NCI-H1930 (cell line): ENCODE results near the gene BEND5.
A peak's percentile ranks its signal among the peaks of the same experiment; 100 is the strongest.

Experiments used
- DNase-seq, 2 experiments: peaks; one replicate each; lab custom pipeline; 2025; lab: John Stamatoyannopoulos, UW

BEND5 gene

GRCh38 chr1:48765335-48765734, 11.4 kb downstream of the BEND5 start:
- DNase-seq: no peak

GRCh38 chr1:48761986-48762385, 14.7 kb downstream of the BEND5 start:
- DNase-seq: no peak

DNA sequence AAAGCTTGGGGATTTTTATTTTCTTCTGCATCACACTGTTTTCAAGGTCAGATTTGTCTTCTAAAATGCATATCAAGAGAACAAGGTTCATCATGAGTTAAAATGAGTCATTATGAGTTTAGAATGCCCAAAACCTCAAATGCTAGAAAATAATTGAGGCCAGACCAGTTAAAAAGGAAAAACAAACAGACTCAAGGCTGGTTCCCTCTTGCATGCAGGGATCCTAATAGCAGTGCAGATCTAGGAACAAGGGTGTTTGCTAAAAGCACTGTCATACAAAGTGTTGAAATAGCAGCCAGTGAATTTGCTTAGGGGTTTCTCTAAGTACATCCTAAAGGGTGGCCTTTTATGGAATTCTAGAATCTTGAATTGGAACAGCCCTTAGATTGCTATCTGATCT, 15.3 kb downstream of the BEND5 start:
- DNase-seq: no peak

DNA sequence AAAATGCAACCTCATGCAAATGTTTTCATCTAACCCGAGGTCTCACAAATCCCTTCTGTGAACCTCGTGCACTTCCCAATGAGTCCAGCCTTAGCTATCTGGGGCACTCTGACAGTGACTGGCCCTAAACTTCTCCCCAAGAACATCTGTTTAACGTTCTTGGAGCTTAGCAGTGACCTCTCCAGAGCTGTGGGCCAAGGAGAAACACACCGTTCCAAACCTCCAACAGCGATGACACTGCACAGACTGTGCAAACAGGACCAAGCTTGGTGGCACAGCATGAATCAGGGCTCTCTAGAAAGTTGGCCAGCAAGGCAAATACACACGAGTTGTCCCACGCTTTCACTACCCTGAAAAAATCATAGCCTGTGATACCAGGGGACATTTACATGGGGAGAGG, 15.8 kb downstream of the BEND5 start:
- DNase-seq: no peak

- no peak for DNase-seq
Measured at GRCh38 chr1:48758976-48759375, 17.7 kb downstream of the BEND5 start.

GRCh38 chr1:48757363-48757762, 19.3 kb downstream of the BEND5 start:
- no peak for DNase-seq

DNA sequence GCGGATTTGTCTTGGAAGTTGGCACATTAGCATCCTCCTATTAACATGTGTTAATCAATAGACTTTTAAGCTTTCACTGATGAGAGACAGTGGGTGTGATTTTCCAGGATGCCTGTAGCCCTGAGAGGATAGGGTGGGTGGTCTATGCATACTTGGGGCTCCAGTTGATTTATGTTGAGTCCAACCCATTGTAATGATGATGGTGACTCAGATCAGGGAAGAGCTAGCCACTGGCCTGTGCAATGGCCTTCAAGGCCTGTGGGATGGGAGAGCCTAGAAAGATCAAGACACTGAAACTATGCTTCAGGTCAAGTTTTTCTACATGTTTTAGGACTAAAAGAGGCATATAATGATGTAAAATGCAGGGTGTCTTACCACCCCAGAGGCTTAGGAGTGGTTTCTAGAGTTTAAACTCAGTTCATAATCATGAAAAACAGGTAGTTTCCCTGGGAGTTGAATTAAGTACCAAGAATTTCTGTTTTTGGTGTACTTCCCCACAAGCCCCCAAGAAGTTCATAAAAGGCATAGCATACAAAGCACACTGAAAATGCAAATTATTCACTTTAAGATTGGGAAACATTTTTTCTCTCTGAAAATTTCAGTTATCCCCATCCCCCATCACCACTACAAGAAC, 19.9 kb downstream of the BEND5 start:
- DNase-seq: no peak

DNA sequence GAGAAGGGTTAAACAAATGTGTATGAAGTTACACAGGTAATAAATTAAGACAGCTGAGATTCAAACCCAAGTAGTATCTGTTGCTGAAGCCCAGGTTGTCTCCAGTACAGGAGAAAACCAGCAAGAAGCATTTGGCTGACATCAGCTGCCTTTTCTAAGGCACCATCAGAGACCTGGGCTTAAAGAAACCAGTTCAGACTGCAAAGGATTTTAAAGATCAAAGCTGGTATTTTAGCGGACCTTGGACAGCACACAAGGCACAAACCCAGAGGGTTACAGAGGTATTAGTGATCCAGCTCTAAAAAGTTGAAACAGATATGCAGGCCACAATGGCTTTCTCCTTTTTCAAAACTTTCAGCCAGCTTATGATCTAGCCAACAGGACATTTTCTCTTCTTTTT, 23.4 kb downstream of the BEND5 start:
- DNase-seq: no peak

DNA sequence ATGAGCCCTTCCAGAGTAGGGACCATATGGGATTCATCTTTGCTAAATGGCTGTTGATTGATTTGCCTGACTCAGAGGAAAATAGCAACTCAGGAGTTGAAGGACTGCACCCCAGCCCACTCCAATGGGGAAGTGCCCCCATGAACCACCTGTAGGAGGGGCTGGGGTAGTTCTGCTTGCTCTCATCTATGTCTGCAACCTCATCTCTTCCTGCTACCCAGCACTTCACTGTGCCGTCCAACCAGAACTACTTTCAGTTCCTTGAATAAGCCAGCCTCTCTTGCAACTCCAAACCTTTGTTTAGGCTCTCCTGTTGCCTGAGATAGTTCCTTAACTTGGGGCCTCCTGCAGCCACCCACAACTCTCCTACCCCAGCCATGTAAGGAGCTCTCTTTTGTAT, 26.6 kb downstream of the BEND5 start:
- no peak for DNase-seq

GRCh38 chr1:48749068-48749467, 27.6 kb downstream of the BEND5 start:
- no peak for DNase-seq

DNA sequence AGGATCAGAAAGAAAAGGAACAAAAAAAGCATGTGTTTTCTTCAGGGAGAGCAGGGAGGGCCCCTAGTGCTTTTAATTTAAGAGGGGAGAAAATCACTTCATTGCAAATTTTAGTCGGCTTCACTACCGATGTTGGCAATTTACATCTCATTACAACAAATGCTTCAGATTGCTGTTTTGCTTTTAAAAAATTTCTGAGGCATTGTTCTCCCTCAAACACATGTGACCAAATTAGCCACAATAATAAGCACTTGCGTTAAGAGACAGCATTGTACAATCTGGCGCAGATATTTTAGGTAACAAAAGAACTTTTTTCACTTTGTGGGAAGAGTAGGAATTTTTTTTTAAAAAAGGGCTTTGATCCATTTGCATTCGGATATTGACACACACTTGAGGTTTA, 29.8 kb downstream of the BEND5 start:
- no peak for DNase-seq

DNA sequence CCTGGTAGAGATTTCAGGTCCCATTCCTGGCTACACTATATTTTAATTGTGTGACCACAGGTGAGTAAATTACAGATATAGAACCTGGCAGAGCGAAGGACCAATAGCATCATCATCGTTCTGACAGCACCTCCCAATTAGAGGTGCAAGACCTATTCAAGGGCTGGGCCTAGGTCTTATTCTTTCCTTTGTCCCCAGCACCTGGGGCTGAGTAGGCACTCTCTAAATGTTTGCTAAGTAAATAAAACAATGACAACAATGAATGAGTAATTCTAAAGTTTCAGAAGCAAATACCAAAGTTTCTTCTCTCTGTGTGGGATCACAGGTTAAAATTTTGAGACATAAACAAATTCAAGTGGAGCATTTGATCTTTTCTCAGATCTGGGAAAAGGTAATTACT, 32.7 kb downstream of the BEND5 start:
- no peak for DNase-seq

DNA sequence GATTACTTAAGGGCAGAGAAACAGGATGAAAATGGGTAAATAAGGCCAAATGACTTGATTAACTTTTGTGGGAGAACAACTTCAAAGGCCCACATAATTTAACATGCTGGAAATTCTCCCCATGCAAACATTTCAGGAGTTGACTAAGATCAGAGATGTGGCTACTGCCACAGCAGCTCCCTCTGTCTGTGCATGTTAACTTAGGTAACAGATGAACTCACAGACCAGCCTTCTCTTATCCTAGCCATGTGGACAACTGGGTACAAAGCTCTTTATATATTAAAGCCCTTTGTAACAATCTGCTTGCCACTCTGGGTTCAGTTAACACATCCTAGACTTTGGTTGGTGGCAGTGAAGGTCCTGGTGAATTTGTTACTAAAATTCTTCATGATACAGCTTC, 33.2 kb downstream of the BEND5 start:
- DNase-seq: no peak

DNA sequence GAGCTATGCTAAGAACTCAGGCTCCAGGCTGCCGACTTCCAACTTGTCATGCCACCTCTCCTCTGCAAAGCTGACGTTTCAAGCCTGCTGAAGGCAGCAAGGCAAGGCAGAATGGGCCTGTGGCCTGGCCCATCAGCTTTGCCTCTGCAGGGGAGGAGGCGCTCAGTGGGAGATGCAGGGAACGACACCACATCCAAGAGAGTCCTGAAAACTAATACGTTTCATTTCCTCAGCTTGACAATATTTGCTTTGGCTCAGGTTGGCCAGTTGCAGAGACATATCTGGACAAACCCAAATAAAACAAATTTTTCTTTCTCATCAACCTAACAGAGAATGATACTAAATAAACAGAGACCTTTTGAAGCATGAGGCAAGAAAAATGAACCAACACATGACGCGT, 35.3 kb downstream of the BEND5 start:
- no peak for DNase-seq

DNA sequence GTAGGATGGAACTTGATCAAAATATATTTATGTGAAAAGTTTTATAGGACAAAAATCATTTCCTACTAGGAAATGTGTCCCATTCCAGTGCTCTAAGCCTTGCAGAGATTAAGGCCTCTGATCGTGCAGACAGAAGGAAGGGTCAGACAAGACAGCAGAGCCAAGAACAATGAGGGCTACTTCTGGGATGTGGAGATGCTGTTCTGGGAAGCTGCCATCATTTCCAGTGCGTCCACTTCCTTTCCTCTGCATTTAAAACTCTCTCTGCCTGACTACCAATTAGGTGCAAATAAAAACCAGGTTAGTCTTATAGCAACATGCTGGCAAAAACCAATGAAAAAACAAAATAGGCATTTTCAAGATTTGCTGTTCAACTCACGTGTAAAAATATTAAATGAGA, 36.1 kb downstream of the BEND5 start:
- no peak for DNase-seq

- no peak for DNase-seq
Measured at GRCh38 chr1:48739091-48739490, 37.6 kb downstream of the BEND5 start.

GRCh38 chr1:48738356-48738755, 38.3 kb downstream of the BEND5 start:
- DNase-seq: no peak

DNA sequence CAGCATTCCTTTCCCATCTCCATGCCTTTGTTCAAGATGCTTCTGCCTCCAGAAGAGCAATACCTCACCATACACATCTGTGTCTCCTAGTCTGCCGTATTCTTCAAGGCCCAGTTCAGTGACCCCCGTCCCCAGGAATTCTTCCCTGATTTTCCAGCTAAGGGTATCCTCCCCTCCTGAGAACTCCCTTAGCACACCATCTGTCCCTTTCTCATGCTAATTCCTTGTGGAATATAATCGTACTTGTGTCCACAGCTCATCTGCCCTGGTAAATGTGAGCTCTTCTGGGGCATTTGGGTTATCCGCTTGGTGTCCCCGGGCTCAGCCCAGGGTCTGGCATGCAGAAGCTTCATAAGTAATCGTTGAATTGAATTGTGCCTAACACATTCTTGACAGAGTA, 40.9 kb downstream of the BEND5 start:
- no peak for DNase-seq

DNA sequence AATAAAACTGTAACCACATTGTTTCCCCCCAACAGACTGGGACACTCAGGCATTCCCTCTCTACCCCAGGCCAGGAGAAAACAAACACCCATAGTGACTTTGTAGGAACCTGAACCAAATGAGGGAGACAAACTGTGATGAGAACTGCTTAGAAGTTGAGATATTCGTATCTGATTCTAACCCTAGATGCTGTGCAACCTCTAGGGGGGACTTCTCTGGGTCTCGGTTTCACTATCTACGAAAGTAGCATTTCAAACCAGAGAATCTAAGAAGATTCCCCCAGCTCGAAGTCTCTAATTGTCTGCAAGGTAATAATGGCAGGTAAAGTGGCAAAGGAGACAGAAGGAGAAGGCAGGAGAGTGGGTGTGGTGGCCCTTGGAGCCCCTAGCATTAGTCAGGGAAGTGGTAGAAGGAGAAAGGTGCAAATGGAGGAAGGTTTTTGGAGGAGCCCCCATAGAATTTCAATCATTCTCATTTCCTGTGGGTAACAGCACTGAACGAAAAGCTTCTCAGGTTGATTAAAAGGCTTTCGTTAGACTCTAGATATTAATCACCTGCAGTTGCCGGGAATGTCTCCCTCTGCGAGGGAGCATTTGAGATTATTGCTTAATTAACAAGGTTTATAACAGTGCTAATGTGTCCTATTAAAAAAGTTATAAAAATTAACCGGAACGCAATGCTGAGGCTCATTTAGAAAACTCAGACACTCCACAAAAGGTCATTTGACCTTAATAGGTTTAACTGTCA, 46.4 kb downstream of the BEND5 start:
- no peak for DNase-seq

DNA sequence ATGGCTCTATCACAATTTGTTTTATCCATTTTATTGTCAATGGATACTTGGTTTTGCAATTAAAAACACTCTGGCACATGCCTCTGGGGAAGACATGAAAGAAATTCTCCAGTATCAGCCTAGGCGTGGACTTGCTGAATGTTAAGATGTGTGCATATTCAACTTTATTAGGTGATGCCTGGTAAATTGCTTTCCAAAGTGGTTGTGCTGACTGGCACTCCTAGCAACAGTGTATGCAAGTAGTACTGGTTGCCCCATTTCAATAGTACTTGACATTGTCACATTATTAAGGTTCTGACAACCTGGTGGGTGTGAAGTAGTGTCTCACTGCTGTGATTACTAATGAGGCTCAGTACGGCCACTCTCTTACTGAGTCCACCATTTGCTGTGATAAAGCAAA, 48.1 kb downstream of the BEND5 start:
- no peak for DNase-seq

DNA sequence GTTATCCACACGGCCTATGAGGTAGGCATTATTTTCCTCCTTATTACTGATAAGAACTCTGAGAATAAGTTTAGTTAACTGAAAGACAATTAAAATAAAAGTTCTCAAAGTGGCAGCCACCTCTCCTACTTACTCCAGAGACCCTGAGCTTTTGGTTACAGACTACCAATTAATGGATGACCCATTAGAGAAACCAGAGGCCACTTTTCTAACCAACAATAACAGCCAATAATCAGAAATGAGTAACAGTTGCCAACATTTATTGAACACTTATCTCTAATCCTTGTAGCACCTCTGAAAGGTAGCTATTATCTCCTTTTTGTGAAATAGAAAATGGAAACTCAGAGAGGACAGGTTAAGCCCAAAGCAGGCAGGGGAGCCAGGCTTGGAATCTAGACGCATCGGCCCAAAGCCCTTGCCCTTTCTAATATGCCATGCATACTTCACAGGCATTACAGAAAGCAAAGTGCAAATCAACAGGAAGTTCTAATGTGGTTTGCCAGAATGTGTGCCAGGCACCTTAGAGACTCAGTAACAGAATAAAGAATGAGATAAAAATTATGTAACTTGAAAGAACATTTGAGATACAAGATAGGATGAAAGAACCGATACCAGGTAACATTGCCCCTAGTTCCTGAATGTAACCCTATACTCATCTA, 50.0 kb downstream of the BEND5 start:
- DNase-seq: no peak

DNA sequence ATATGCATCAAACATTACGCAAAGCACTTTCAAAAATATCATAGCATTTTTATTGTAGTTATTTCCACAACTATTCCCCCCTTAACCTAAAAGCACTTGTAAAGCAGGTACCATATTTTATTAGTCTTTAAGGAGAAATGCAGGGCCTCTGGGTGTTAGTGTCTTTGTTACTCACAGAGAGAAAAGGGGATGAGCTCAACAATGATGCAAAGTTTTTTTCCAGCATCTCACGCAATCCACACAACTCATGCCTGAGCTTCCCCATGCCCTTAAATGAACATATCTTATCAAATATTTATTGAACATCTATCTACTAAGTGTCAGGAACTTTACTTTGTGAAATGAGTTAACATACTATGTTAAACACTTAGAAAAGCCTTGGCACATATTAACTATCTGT, 50.6 kb downstream of the BEND5 start:
- DNase-seq: no peak

- DNase-seq: peak in 1 of 2 experiments; percentile 0
Measured at GRCh38 chr1:48725341-48726046, 51.2 kb downstream of the BEND5 start.
